H1 (cell line): ENCODE measurements around the gene MICALL1. TPM values are rescaled to one million over a fixed set of nuclear protein-coding genes. Genes with fewer than 3 reads are reported as not detected.

Experiments
- CTCF ChIA-PET: fragments of 300-600 bp; sonication (Branson Sonifier 250); formaldehyde crosslinking; loops from one replicate; lab custom pipeline; 2021; ENCODE audit not compliant: partially characterized antibody; lab: Charles Lee
- POLR2A ChIA-PET: fragments of 300-600 bp; sonication (Branson Sonifier 250); formaldehyde crosslinking; loops from one replicate; lab custom pipeline; 2021; ENCODE audit warnings: inconsistent platforms; ENCODE audit not compliant: partially characterized antibody; lab: Charles Lee
- DNase-seq, 2 experiments: peaks; one replicate each; pipeline versions ENCODE4 v3.0.0 to v3.0.0-alpha.2; 2010 to 2022; ENCODE audit warnings: low spot score in 2 of 2, low read depth in 1 of 2, mixed read lengths in 1 of 2
- FAIRE-seq: peaks from 2 replicates; lab custom pipeline; 2011; peaks lifted over from hg19 to GRCh38; lab: Jason Lieb, UNC
- H2AFZ ChIP-seq: 2 replicates; pipeline ENCODE4 v1.8.1; 2012; ENCODE audit warnings: low read length, inconsistent platforms
- H2AK5ac ChIP-seq: 2 replicates; pipeline ENCODE4 v1.6.1; 2013; ENCODE audit warnings: low read depth, low read length
- H2BK120ac ChIP-seq: replicated peaks from 2 replicates; pipeline ENCODE3; 2013; ENCODE audit warnings: low read depth, low read length, inconsistent platforms
- H2BK12ac ChIP-seq: 2 replicates; pipeline ENCODE4 v1.6.1; 2013; ENCODE audit warnings: low read depth, low read length
- H2BK15ac ChIP-seq: 2 replicates; pipeline ENCODE4 v1.6.1; 2013; ENCODE audit warnings: low read length
- H2BK20ac ChIP-seq: 2 replicates; pipeline ENCODE4 v1.6.1; 2013; ENCODE audit warnings: low read length
- H2BK5ac ChIP-seq: 2 replicates; pipeline ENCODE4 v1.6.1; 2013; ENCODE audit warnings: low read depth, low read length
- H3K14ac ChIP-seq: 2 replicates; pipeline ENCODE4 v1.6.1; 2013; ENCODE audit warnings: inconsistent platforms; ENCODE audit not compliant: insufficient read length
- H3K18ac ChIP-seq: 2 replicates; pipeline ENCODE4 v1.6.1; 2013; ENCODE audit warnings: low read length; ENCODE audit errors: extremely low read depth
- H3K23ac ChIP-seq: 2 replicates; pipeline ENCODE4 v1.6.1; 2013; ENCODE audit warnings: inconsistent platforms; ENCODE audit not compliant: insufficient read length
- H3K23me2 ChIP-seq: 2 replicates; pipeline ENCODE4 v1.6.1; 2013; ENCODE audit warnings: low read depth, low read length
- H3K27ac ChIP-seq: 2 replicates; pipeline ENCODE4 v1.6.1; 2011; ENCODE audit warnings: low read depth, low read length, inconsistent platforms
- H3K27me3 ChIP-seq, 4 experiments: replicated peaks in 1 of 4; 1 replicate in 1 of 4; 2 replicates in 3 of 4; pipeline versions ENCODE4 v1.6.1 to v1.8.1; 2011 to 2013; ENCODE audit warnings: low read length in 3 of 4, mild to moderate bottlenecking in 3 of 4, inconsistent platforms in 2 of 4, mixed read lengths in 2 of 4, moderate library complexity in 1 of 4; ENCODE audit not compliant: control insufficient read depth in 3 of 4, insufficient read depth in 3 of 4; ENCODE audit errors: extremely low read depth in 1 of 4
- H3K36me3 ChIP-seq, 4 experiments: 2 replicates each; pipeline versions ENCODE4 v1.6.1 to v1.8.1; 2011 to 2013; ENCODE audit warnings: mild to moderate bottlenecking in 4 of 4, low read length in 3 of 4, moderate library complexity in 2 of 4, control low read depth in 1 of 4, inconsistent platforms in 1 of 4; ENCODE audit not compliant: insufficient read depth in 4 of 4, control insufficient read depth in 2 of 4
- H3K4ac ChIP-seq: replicated peaks from 2 replicates; pipeline ENCODE3; 2013; ENCODE audit warnings: low read length, low read depth, mixed read lengths, inconsistent platforms; ENCODE audit not compliant: insufficient read length
- H3K4me1 ChIP-seq, 4 experiments: replicated peaks in 1 of 4; 1 replicate in 1 of 4; 2 replicates in 3 of 4; pipeline versions ENCODE4 v1.6.1 to v1.8.1; 2011 to 2013; ENCODE audit warnings: low read length in 3 of 4, inconsistent platforms in 2 of 4, mixed read lengths in 1 of 4; ENCODE audit not compliant: insufficient read depth in 4 of 4, control insufficient read depth in 3 of 4
- H3K4me2 ChIP-seq, 2 experiments: 2 replicates each; pipeline versions ENCODE4 v1.6.1 to v1.8.1; 2011 to 2013; ENCODE audit warnings: low read depth in 2 of 2, low read length in 2 of 2, control low read depth in 1 of 2, inconsistent platforms in 1 of 2, mild to moderate bottlenecking in 1 of 2; ENCODE audit not compliant: insufficient read depth in 1 of 2
- H3K4me3 ChIP-seq, 4 experiments: fragments of 200-600, 300-600 bp in 1 of 4; sonication (generic), shearing (Covaris generic), sonication (Bioruptor Twin) in 1 of 4; 2 replicates each; pipeline versions ENCODE4 v1.5.1 to v1.8.1; 2011 to 2016; ENCODE audit warnings: low read length in 4 of 4, low read depth in 3 of 4, control low read depth in 2 of 4, inconsistent platforms in 2 of 4, mild to moderate bottlenecking in 2 of 4, mixed read lengths in 1 of 4, moderate library complexity in 1 of 4; ENCODE audit not compliant: insufficient read depth in 2 of 4; ENCODE audit errors: extremely low read depth in 1 of 4
- H3K56ac ChIP-seq: replicated peaks from 2 replicates; pipeline ENCODE3; 2013; ENCODE audit warnings: low read depth, mild to moderate bottlenecking, mixed read lengths, low read length, inconsistent platforms; ENCODE audit not compliant: insufficient read length
- H3K79me1 ChIP-seq: 2 replicates; pipeline ENCODE4 v1.6.1; 2013; ENCODE audit warnings: low read depth, low read length, control low read depth
- H3K79me2 ChIP-seq, 2 experiments: 2 replicates each; pipeline versions ENCODE4 v1.6.1 to v1.8.1; 2012 to 2013; ENCODE audit warnings: low read length in 2 of 2, mild to moderate bottlenecking in 2 of 2, inconsistent platforms in 1 of 2; ENCODE audit not compliant: insufficient read depth in 2 of 2, control insufficient read depth in 1 of 2
- H3K9ac ChIP-seq, 4 experiments: replicated peaks in 1 of 4; 1 replicate in 1 of 4; 2 replicates in 3 of 4; pipeline versions ENCODE4 v1.6.1 to v1.8.1; 2011 to 2013; ENCODE audit warnings: low read depth in 3 of 4, low read length in 3 of 4, control low read depth in 2 of 4, mild to moderate bottlenecking in 2 of 4, moderate library complexity in 2 of 4, inconsistent platforms in 1 of 4; ENCODE audit errors: extremely low read depth in 1 of 4
- H3K9me3 ChIP-seq, 2 experiments: 2 replicates each; pipeline versions ENCODE4 v1.6.1 to v1.8.1; 2012 to 2013; ENCODE audit warnings: mild to moderate bottlenecking in 2 of 2, moderate library complexity in 2 of 2, control low read depth in 1 of 2, inconsistent platforms in 1 of 2, low read depth in 1 of 2, low read length in 1 of 2, mixed read lengths in 1 of 2; ENCODE audit not compliant: insufficient read depth in 2 of 2
- H4K20me1 ChIP-seq, 2 experiments: replicated peaks in 1 of 2; 2 replicates each; pipeline versions ENCODE3 to v1.8.1; 2011 to 2013; ENCODE audit warnings: inconsistent platforms in 2 of 2, low read length in 2 of 2, mild to moderate bottlenecking in 1 of 2; ENCODE audit not compliant: insufficient read depth in 2 of 2, control insufficient read depth in 1 of 2
- H4K5ac ChIP-seq: 2 replicates; pipeline ENCODE4 v1.6.1; 2013; ENCODE audit warnings: low read length, low read depth, mixed read lengths, inconsistent platforms; ENCODE audit not compliant: insufficient read length
- H4K8ac ChIP-seq: 2 replicates; pipeline ENCODE4 v1.8.0; 2013; ENCODE audit warnings: mild to moderate bottlenecking, moderate library complexity, low read length, inconsistent platforms; ENCODE audit not compliant: insufficient read depth; ENCODE audit errors: extremely low read depth
- H4K91ac ChIP-seq: replicated peaks from 2 replicates; pipeline ENCODE3; 2013; ENCODE audit warnings: low read length, mixed read lengths, inconsistent platforms; ENCODE audit not compliant: insufficient read length
- FOSL1 ChIP-seq: IDR thresholded peaks from 2 replicates; pipeline ENCODE4 v1.6.1; 2011; ENCODE audit warnings: mild to moderate bottlenecking, low read depth, low read length, moderate library complexity; ENCODE audit not compliant: insufficient read depth
- WGBS, 2 experiments: shearing (Covaris generic) in 1 of 2; methylation state at CpG; one replicate each; pipeline versions ENCODE4 v1.1.6 to v1.1.7; 2013 to 2015; ENCODE audit warnings: low lambda C conversion rate in 2 of 2, mixed read lengths in 2 of 2, inconsistent platforms in 1 of 2, low coverage in 1 of 2, missing lambda C conversion rate in 1 of 2; ENCODE audit not compliant: insufficient replicate concordance in 2 of 2, insufficient coverage in 1 of 2, insufficient read length in 1 of 2; ENCODE audit errors: extremely low coverage in 1 of 2, missing lambda C conversion rate in 1 of 2; 5-methylcytosine and 5-hydroxymethylcytosine counted together
- polyA plus RNA-seq, 7 experiments: library from polyadenylated mRNA; depleted of rRNA in 3 of 7; stranded (reverse) in 5 of 7; unstranded in 2 of 7; fragments of >200 nt in 5 of 7; fragments of 200-250 nt in 2 of 7; gene quantifications; 1 replicate in 5 of 7; 2 replicates in 1 of 7; 4 replicates in 1 of 7; pipeline versions ENCODE4 v1.2.1 to v1.2.3, GENCODE V29; 2011 to 2013; ENCODE audit warnings: missing spikeins in 2 of 7, mixed read lengths in 2 of 7
- total RNA-seq: library from RNA; stranded (reverse); fragmentation: NEBNext Ultra II Directional; extraction: Animal tissue kit (Norgen Biotek cat#: 25700); gene quantifications from 2 replicates; pipeline ENCODE4 v1.2.1, GENCODE V29; 2021

MICALL1 gene
- total and polyA plus RNA-seq, 2 of the 8 experiments (the other 6 are each of a cell fraction or from before 2014, with no cell fraction given) = 17.7 to 32.1 TPM

- POLR2A ChIA-PET = interaction anchor here (1.5 to 1.7 kb wide), 2 partner anchors 65 to 69 kb away, joined by 3 to 5 read pairs; no protein-coding TSS in a partner anchor
- no peak for FAIRE-seq
- CTCF ChIA-PET = interaction anchor here (0.9 to 5.3 kb wide), 10 partner anchors 9 to 93 kb away, joined by 3 to 48 read pairs (median 5); partner anchors contain the start of genes C22orf23 and POLR2F
Observed at GRCh38 chr22:37967147-37967546, 61.0 kb downstream of the MICALL1 start.

More at GRCh38 chr22:37967147-37967546, 61.0 kb downstream of the MICALL1 start:
- H3K18ac ChIP-seq = no peak overlapping the region
- DNase-seq = no peak
- H4K20me1 ChIP-seq = peaks cover 1 to 2% of the 10 kb centered on the region in 2 experiments
- no peak overlapping the region for H3K14ac ChIP-seq
- H3K4me2 ChIP-seq = no peak overlapping the region
- no peak overlapping the region for H2AK5ac ChIP-seq
- TF ChIP-seq FOSL1 = no peak
- H4K8ac ChIP-seq = no peak overlapping the region
- H3K27ac ChIP-seq = no peak overlapping the region
- H3K23ac ChIP-seq = no peak overlapping the region
- no peak overlapping the region for H2BK5ac ChIP-seq
- H3K9ac ChIP-seq = no peak overlapping the region
- H3K79me1 ChIP-seq = peaks cover 9% of the 10 kb centered on the region
- H3K4ac ChIP-seq = no peak overlapping the region
- no peak overlapping the region for H3K4me3 ChIP-seq
- WGBS, 2 experiments = 100% methylated on average over 1 of the region's 1 CpG; no CpG with 5 or more reads in 1 of the 2 experiments
- H3K56ac ChIP-seq = no peak overlapping the region
- H3K36me3 ChIP-seq = peaks cover 4 to 26% (median 11%) of the 10 kb centered on the region in 4 experiments; a peak in 7 of 8 replicates
- peaks cover 4 to 13% (median 8%) of the 10 kb centered on the region in 4 experiments for H3K4me1 ChIP-seq
- 0 out of 4 replicates have a peak, but pooled peaks cover 0 to 3% of the 10 kb centered on the region in 2 experiments for H3K79me2 ChIP-seq
- no peak overlapping the region for H4K5ac ChIP-seq
- H2BK15ac ChIP-seq = no peak overlapping the region
- no peaks in the 10 kb centered on the region for H3K9me3 ChIP-seq
- H4K91ac ChIP-seq = no peak overlapping the region
- no peak overlapping the region for H2BK20ac ChIP-seq
- H2BK120ac ChIP-seq = no peak overlapping the region
- no peak overlapping the region for H2AFZ ChIP-seq
- no peak overlapping the region for H2BK12ac ChIP-seq
- H3K23me2 ChIP-seq = peaks cover 2% of the 10 kb centered on the region; the same call in 1 of the 2 replicates
- H3K27me3 ChIP-seq = no peaks in the 10 kb centered on the region
